Measurements from ENCODE around the gene CLEC18C.
"Not testable (repeated sequence)": the region's sequence is repeated elsewhere in the genome, so short reads cannot be mapped to it uniquely, and the experiment has no call there.

The CLEC18C gene

DNA sequence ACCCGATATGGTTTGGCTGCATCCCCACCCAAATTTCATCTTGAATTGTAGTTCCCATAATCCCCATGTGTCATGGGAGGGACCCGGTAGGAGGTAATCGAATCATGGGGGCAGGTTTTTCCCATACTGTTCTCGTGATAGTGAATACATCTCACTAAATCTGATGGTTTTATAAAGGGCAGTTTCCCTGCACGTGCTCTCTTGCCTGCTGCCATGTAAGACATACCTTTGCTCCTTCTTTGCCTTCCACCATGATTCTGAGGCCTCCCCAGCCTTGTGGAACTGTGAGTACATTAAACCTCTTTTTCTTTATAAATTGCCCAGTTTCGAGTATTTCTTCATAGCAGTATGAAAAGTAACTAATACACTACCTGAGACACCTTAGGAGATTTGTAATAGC, 32.8 kb downstream of the CLEC18C start:
- DNase-seq (ENCODE audit: low read depth in 2 of 2) = not testable (repeated sequence)

DNA sequence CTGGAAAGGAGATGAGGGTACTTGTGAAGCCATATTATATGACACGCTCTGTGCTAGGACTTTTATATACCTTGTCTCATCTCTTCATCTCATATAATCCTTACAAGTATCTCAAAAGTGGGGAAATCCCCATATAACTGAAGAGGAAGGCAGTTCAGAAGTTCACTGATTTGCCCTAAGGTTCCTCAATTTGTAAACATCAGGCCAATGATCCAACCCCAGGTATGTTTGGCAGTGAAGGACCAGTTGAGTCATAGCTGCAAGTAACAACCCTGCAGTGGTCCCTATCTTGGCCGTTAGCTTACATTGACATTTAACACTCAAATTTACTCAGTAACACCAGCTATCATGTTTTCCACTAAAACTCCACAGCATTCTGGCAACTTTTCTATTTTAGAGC, 45.0 kb downstream of the CLEC18C start:
- not testable (repeated sequence) for DNase-seq (ENCODE audit: low read depth in 2 of 2)

- DNase-seq (ENCODE audit: low read depth in 2 of 2) = not testable (repeated sequence)
Measured at GRCh38 chr16:70222574-70222973, 49.0 kb downstream of the CLEC18C start.

DNA sequence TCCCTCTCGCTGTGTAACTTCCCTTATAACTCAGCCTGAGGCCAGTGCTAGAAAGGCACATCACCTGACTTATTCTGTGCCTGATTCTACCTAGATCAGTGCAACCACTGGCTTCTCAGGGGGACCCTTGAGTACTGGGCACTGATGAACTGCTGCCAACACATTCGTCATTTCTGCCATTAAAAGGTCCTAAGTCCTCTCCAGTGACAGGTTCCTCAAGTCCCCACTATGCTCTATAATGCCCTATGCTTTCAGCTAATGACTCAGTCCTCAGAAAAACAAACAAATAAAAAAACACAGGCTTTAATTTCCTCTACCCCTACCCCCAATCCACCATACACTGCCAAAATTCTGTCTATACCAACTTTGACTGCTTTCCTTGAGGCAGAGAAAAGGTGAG, 49.6 kb downstream of the CLEC18C start:
- not testable (repeated sequence) for DNase-seq (ENCODE audit: low read depth in 2 of 2)

DNA sequence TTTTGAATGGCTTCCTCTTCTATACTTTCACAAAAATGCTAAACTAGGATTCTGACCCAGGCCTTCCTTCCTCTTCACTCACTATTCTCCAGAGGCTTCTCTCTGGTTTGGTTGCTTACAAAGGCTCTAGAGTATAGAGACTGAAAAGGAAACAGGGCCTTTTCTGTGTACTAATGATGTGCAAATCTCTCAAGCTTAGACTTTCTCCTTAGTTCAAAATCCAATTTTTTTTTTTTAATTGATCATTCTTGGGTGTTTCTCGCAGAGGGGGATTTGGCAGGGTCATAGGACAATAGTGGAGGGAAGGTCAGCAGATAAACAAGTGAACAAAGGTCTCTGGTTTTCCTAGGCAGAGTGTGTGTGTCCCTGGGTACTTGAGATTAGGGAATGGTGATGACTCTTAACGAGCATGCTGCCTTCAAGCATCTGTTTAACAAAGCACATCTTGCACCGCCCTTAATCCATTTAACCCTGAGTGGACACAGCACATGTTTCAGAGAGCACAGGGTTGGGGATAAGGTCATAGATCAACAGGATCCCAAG, 50.5 kb downstream of the CLEC18C start:
- DNase-seq (ENCODE audit: low read depth in 2 of 2) = not testable (repeated sequence)

- DNase-seq (ENCODE audit: low read depth in 2 of 2) = not testable (repeated sequence)
Measured at GRCh38 chr16:70224645-70225044, 51.1 kb downstream of the CLEC18C start.

GRCh38 chr16:70225430-70225829, 51.8 kb downstream of the CLEC18C start:
- not testable (repeated sequence) for DNase-seq (ENCODE audit: low read depth in 2 of 2)

- not testable (repeated sequence) for DNase-seq (ENCODE audit: low read depth in 2 of 2)
Measured at GRCh38 chr16:70226024-70226423, 52.4 kb downstream of the CLEC18C start.

DNA sequence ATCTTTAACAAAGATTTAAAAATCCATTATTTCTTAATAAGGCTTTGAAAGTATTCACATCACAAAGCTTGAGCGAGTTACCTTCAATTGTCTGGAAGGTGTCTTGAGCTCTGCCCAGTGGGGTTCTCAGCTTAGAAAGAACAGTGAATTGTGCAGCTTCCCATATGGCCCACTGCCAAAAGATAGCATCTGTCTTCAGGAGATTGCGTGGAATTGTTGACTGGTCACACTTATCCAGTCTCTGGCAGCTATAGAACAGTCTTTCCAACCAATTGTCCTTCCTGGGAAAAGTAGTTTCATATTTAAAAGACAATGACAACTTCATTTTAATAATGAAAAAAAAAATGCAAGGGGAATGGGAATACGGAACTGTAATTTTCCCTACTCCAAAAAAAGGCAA, 58.2 kb downstream of the CLEC18C start:
- DNase-seq (ENCODE audit: low read depth in 2 of 2) = not testable (repeated sequence)

All from stimulated activated CD8-positive, alpha-beta memory T cell treated with anti-CD3 and anti-CD28 coated beads, Interleukin-15, amount 100 ng/mL, for 4 hours (primary cell).